Neural progenitor cell (in vitro differentiated cells): ENCODE data around the gene CLSTN2.

Source experiments
- EZH2 ChIP-seq: fragments of 200-600 bp; sonication (generic); IDR thresholded peaks from 2 replicates; pipeline ENCODE4 v1.6.1; 2017; ENCODE audit warnings: antibody characterized with exemption, mild to moderate bottlenecking, moderate library complexity
- EZH2phosphoT487 ChIP-seq: fragments of 200-600 bp; sonication (generic); IDR thresholded peaks from 2 replicates; pipeline ENCODE4 v1.6.1; 2017; ENCODE audit warnings: antibody characterized with exemption
- TF ChIP-seq, protein P1 (sequence below): fragments of 200-600 bp; sonication (generic); IDR thresholded peaks from 2 replicates; pipeline ENCODE4 v1.5.1; 2017; ENCODE audit warnings: antibody characterized with exemption, mild to moderate bottlenecking

DNA sequence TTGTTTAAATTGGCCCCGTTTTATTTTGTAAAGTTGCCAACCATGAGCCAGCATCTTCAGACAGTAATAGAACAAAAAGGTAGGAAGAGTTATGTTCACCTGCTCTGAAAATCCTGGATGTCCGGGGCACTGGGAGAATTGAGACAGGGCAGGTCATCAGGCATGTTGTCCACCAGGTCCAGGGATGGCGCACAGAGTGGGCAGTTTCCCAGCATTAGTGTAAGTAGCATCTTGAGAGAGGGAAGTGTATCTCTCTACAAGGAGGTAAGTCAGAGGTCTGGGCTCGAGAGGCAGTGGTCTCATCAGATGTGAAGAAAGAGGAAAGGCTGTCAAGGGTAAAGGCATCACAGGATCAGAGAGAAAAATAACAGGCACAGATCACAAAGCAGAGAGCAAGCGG, 339.4 kb downstream of the CLSTN2 start:
- TF ChIP-seq, protein P1, sequence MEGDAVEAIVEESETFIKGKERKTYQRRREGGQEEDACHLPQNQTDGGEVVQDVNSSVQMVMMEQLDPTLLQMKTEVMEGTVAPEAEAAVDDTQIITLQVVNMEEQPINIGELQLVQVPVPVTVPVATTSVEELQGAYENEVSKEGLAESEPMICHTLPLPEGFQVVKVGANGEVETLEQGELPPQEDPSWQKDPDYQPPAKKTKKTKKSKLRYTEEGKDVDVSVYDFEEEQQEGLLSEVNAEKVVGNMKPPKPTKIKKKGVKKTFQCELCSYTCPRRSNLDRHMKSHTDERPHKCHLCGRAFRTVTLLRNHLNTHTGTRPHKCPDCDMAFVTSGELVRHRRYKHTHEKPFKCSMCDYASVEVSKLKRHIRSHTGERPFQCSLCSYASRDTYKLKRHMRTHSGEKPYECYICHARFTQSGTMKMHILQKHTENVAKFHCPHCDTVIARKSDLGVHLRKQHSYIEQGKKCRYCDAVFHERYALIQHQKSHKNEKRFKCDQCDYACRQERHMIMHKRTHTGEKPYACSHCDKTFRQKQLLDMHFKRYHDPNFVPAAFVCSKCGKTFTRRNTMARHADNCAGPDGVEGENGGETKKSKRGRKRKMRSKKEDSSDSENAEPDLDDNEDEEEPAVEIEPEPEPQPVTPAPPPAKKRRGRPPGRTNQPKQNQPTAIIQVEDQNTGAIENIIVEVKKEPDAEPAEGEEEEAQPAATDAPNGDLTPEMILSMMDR: no peak
- TF ChIP-seq EZH2 (no peak), EZH2phosphoT487 (no peak)
